Activated gamma-delta T cell treated with anti-CD3 and anti-CD28 coated beads, Interleukin-2, amount 50 U/mL, for 16 hours (primary cell): ENCODE results near the gene ALDH2.
"Not testable (repeated sequence)": the region's sequence is repeated elsewhere in the genome, so short reads cannot be mapped to it uniquely, and the experiment has no call there.

ENCODE experiments used
- DNase-seq: peaks from one replicate; pipeline ENCODE4 v3.0.0-alpha.2; 2020; ENCODE audit warnings: low read depth

The ALDH2 gene

DNA sequence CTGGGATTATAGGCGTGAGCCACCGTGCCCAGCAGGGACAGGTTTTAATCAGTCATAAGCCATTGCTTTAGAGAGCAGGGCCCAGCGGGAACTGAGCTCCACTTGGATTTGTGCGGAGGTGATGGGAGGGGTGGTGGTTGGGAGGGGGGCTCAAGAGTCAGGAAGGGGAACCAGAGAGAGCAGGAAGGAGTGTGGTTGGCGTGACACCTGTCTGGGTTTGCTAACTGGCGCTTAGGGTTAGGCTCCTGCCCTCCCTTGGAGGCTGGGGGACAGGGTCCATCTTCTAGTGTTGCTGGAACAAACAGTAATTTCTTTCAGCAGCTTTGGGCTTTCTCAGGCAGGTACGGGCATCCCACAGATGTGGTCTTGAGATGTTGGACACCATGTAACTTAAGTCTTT lies 7.5 kb upstream of the ALDH2 start:
- DNase-seq: no peak

DNA sequence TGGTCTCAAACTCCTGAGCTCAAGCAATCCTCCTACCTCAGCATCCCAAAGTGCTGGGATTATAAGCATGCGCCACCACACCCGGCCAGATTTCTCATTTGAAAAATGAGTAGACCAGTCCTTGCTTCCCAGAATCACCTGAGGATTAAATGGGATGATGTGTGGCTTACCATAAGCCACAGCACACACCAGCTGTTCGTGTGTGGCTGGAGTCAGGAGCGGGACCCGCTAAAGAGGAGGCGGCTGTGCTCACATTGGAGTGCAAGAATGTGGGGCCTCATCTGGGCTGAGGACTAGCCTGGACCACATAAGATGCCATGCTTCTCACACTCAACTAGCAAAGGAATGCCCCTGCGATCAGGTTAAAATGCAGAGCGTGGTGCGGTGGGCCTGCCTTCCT lies 6.7 kb upstream of the ALDH2 start:
- DNase-seq: no peak

- DNase-seq: no peak
These were observed 5.6 kb upstream of the ALDH2 start for GRCh38 chr12:111761099-111761498.

DNA sequence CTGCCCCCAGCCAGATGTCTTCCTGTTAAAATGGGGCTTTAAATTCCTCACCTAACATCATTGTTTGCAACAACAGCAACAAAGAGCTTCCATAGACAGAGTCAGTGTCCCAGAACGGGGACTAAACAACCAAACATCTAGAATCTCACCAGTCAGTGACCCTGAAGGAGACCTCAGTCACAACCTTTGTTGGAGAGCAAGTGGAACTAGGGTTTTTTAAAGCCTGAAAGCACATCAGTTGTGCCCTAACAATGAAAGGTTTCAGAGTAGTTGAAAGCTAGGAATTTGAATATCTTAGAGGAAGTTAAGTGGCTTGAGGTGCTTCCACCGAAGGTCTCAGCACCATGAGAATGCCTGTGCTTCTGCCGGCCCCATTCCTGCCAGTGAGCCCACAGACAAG lies 5.0 kb upstream of the ALDH2 start:
- no peak for DNase-seq

DNA sequence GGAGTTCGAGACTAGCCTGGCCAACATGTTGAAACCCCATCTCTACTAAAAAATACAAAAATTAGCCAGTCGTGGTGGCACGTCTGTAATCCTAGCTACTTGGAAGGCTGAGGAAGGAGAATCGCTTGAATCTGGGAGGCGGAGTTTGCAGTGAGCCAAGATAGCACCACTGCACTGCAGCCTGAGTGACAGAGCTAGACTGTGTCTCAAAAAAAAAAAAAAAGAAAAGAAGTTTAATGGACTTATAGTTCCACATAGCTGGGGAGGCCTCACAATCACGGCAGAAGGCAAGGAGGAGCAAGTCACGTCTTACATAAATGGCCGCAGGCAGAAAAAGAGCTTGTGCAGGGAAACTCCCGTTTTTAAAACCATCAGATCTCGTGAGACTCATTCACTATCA lies 3.2 kb upstream of the ALDH2 start:
- not testable (repeated sequence) for DNase-seq

DNA sequence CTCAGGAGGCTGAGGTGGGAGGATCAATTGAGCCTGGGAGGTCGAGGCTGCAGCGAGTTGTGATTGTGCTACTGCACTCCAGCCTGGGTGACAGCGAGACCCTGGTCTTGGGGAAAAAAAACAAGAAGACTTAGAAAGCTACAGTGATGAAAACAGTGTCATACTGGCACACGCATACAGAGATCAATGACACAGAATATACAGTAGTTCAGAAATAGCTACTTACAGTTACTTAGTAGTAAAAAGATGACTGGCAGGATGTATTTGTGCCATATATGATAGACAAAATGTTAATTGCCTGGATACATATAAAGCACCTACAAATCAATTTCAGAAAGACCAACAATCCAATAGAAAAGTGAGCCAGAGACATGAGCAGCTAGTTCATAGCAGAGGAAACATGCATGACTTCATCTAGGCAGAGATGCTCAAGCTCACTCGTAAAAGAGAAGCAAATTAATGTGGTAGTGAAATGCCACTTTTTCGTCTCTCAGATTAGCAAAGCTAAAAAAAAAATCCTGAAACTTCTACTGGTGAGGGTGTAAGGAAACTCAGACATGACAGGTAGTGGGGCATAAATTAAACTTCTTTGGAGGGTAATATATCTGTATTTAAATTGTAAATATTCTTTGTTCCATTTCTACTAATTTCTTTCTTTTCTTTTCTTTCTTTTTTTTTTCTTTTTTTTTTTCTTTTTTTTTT lies 2.5 kb upstream of the ALDH2 start:
- DNase-seq: no peak

DNA sequence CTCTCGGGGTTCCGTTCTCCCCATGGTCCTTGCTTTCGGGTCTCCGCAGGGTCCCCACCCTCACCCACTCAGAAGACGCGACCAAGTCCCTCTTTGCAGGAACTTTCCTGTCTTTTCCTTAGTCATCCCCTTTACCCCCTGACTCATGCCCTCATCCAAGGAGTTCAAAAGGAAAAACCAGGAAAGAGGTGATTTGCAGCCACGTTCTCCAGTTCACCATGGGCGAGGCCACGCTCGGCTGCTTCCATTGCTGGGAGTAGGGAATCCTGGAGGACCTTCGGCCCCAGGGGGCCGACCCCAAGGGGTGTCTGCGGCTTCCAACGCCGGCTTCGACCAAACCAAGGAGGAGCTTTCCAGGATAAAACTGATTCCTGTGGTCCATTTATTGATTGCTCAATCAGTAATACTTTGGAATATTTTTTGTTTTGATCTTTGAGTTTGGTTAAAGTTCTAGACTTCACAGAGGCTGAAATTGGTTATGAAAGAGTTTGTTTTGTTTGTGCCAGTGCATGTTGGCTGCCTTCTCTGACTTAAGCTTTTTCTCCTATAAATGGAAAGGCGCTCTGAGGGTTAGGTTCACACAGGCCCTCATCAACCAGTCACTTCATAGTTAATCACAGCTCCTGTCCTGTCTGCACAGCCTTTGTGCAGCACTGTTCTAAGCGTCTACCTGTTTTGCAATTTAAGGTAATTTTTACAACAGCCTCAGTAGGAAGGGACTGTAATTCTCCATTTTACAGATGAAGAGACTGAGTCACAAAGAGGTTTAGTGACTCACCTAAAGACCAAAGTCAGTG lies 827 bp downstream of the ALDH2 start:
- DNase-seq: no peak

- no peak for DNase-seq
These were observed 1.6 kb downstream of the ALDH2 start for GRCh38 chr12:111768159-111768895.

- DNase-seq: no peak
These were observed 2.9 kb downstream of the ALDH2 start for GRCh38 chr12:111769599-111769998.

- no peak for DNase-seq
These were observed 7.2 kb downstream of the ALDH2 start for GRCh38 chr12:111773801-111774551.

DNA sequence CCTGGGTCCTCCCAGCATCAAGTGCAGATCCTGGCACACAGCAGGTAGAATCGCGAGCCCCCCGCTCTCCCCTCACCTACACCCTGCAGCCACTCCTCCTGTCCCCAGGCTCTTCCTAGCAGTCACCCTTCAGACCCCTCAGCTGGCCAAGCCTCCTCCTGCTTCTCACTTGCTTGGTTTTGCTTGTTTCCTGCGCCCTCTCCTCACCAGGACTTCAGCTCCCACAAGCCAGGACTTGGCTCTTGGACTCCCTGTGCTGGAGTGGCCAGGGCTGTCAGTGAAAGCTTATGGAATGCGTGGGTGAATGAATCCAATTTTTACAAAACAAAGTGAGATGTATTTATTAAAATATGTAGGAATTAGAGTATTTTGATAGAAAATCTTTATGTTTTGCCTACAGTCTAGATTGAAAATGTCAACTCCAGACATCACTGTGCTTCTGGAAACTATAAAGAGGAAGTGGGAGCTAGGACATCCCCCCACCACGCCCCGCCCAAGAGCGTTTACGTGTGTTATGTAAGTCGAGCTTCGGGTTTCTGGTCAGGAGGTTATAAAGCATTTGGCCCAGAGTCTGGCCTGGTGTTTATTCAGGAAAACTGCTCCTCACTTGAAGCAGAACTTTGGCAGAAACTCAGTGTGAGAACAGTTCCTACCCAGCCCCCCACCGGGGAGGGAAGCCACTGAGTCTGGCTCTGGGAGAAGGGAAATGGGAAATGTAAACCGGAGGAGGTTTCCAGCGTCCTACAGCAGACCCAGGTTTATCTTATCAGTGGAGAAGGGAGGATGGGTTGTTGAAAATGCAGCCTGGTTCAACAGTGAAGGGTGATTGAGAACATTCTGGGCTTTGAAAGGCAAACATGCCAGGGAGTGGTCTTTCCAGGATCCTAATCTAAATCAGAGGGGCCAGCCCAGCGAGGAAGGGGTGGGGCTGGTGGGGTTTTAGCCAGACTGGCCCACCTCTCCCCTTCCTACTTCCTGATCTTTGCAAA lies 8.8 kb downstream of the ALDH2 start:
- no peak for DNase-seq

DNA sequence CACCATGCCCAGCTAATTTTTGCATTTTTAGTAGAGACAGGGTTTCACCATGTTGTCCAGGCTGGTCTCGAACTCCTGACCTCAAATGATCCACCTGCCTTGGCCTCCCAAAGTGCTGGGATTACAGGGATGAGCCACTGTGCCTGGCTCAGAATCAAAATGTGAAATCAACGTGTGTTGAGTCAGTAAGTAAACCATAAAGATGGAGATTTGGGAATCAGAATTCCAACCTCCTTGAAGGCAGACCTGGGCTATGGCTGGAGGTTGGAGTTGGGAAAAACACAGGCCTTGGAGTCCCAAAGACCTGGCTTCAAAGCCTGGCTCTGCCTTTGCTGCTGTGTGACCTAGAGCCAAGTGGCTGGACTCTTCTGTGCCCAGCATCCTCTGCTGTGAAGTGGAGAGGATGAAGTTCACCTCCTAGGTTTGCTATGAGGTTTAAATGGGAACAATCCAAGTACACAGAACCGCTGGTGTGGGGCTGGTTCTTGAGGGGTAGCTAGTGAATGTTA lies 10.2 kb downstream of the ALDH2 start:
- no peak for DNase-seq

DNA sequence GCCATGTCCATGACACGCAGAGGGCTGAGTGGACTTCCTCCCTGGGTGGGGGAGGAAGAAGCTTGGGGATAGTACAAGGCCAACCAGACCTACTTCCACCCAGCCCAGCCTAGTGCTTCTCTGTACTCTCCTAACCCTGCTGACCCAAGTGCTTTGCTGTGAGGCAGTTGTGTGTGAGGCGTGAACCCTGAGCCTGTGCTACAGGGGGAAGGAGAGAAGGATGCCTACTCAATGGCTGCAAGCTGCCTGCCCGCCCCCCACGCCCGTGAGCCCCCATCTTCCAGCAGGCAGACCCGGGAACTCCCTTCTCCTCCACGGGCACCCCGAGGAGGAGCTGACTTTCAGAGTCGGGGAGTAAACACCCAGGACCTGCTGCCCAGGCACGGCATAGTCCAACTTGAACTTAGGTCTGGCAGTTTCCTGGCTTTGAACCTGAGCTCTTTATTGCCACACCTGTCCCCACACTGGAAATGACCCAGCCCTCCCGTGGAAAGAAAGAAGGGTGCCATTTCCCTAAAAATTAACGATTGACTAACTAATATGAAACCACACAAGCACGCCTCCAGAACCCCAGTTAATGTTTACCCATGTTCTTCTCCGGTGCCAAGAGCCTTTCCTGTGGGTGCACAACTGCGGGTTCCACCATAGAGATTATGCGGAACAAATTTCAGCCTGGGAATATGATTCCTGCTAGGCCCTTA lies 10.8 kb downstream of the ALDH2 start:
- DNase-seq: no peak

DNA sequence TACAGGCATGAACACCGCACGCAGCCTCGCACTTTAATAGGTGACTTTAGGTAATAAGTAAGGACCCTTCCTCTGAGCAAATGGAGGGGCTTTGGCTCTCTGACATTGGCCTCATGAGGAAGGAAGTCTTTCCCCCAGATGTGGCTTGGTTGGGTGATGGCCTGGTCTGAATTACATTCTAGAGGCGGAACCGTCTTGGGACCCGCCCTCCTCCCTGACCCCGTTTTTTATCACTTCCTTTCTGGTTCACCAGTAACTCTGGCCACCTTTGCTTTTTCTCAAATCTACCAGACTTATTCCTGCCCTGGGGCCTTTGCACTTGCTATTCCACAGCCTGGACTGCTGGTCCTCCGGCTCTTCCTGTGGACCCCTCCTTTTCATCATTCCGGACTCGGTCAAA lies 13.4 kb downstream of the ALDH2 start:
- DNase-seq: no peak

DNA sequence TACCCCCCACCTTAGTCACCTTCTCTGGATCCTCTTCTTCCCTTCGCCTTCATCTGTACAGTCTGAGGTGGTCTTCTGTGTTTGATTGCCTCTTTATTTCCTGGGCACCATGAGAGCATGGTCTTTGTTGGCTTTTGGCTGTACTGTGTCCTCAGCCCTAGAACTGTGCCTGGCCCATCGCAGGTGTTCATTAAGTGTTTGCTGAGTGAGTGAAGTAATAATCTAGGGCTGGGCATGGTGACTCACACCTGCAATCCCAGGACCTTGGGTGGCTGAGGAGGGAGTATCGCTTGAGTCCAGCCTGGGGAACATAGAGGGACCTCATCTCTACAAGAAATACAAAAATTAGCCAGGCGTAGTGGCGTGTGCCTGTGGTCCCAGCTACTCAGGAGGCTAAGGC lies 13.9 kb downstream of the ALDH2 start:
- DNase-seq: no peak

DNA sequence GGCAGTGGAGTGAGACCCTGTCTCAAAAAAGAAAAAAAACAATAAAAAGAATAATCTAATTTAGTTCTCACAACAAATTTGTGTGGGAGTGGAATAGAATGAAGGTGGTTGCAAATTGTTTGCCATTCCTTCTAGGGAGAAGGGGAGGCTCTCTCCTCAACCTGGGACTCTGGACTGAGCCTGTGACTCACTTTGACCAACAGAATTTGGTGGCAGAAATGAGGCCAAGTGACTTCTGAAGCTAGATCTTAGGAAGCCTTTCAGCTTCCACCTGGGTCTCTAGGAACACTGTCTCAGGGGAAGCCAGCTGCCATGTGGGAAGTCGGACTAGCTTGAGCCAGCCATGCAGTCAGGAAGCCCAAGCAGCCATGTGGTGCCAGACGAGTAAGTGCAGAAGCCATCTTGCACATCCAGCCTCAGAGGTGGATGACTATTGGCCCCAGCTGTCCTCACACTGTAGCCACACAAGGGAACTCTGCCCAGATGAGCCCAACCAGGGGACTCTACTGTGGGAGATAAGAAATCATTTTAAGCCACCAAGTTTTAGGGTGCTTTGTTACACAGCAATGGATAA lies 14.4 kb downstream of the ALDH2 start:
- DNase-seq: no peak

- DNase-seq: no peak
These were observed 16.3 kb downstream of the ALDH2 start for GRCh38 chr12:111783046-111783445.

- DNase-seq: no peak
These were observed 18.2 kb downstream of the ALDH2 start for GRCh38 chr12:111784953-111785352.

DNA sequence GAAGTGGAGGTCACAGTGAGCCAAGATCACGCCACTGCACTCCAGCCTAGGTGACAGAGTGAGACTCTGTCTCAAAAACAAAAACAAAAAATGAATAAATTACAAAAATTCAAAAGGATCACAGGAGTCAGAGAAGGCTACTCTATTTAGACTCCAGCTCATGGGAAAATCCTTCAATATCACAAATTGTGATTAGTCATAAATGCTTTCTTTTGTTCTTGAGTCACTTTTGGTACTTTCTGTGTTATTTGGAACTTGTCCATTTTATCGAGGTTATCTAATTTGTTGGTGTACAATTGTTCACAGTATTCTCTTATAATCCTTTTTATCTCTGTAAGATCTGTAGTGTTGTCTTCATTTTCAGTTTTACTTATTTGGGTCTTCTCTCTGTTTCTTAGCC lies 18.9 kb downstream of the ALDH2 start:
- DNase-seq: no peak

DNA sequence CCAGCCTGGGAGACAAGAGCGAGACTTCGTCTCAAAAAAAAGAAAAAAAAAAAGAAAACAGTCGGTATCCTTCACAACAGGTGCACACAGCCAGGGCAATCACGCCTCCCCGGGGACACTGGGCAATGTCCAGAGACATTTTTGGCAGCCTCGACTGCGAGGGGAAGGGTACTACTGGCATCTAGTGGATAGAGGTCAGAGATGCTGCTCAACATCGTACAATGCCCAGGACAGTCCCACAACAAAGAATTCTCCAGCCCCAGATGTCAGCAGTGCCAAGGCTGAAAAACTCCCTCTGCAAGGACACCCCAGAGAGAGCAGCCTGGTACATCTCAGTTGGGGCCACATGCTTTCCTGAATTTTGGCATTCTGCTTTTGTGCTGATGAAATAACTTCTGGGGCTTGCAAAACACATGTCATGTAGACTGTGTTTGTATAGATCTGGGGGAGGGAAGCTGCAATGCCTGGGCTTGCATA lies 21.5 kb downstream of the ALDH2 start:
- no peak for DNase-seq
